ENCODE data around the gene TARS3. TPM values are rescaled to one million over a fixed set of nuclear protein-coding genes. Genes with fewer than 3 reads are reported as not detected.

TARS3 gene
- total RNA-seq, result 5.1 and 9.2 TPM in 2 replicates

GRCh38 chr15:101723874-101724674 lies at the start of gene TARS3:
TARS3 (minus strand) TSS chr15:101724473; CDS start chr15:101724387, 86 bp downstream.

GRCh38 chr15:101652098-101652785 lies 72.0 kb downstream of the TARS3 start, which contains the start of gene TM2D3:
TM2D3 (minus strand) TSS chr15:101652381; CDS start chr15:101652361, 20 bp downstream.

Other genes starting within 250 kb of the TARS3 start
- 4.3 and 6.0 TPM in 2 replicates for gene PCSK6, start 234.8 kb downstream of the TARS3 start, total RNA-seq
- gene TM2D3, start 72.1 kb downstream of the TARS3 start, total RNA-seq, result 25.4 and 25.7 TPM in 2 replicates
- not detected in 2 replicates for gene OR4F6, start 79.0 kb upstream of the TARS3 start, total RNA-seq
- not detected in 2 replicates for gene OR4F15, start 87.7 kb upstream of the TARS3 start, total RNA-seq

Measured in mammary microvascular endothelial cell (primary cell).